Vagina (tissue), 2 donors: ENCODE measurements around the gene SLC2A1.

Experiments used
- CTCF ChIP-seq, 3 experiments: fragments of 450-650 bp in 2 of 3; fragments of 200-600 bp in 1 of 3; sonication (generic) in 1 of 3; IDR thresholded peaks; one replicate each; pipeline ENCODE4 v1.5.1; 2017 to 2019; ENCODE audit warnings: antibody characterized with exemption in 3 of 3, mild to moderate bottlenecking in 2 of 3, moderate library complexity in 2 of 3
- POLR2A ChIP-seq, 2 donors: fragments of 450-650 bp; IDR thresholded peaks; one replicate each; pipeline ENCODE4 v1.6.1; 2017; ENCODE audit warnings: antibody characterized with exemption in 2 of 2, mild to moderate bottlenecking in 2 of 2, moderate library complexity in 2 of 2
- POLR2AphosphoS5 ChIP-seq, 2 donors: sonication (generic); formaldehyde crosslinking; IDR thresholded peaks; one replicate each; pipeline ENCODE4 v1.9.0; 2017; ENCODE audit warnings: antibody characterized with exemption in 2 of 2, mild to moderate bottlenecking in 2 of 2, low read depth in 1 of 2; ENCODE audit not compliant: insufficient read depth in 1 of 2

GRCh38 chr1:42978317-42979035 is 19.8 kb upstream of the SLC2A1 start:
- no peak for TF ChIP-seq POLR2A (IDR thresholded peaks at IDR 0.05)
- no peak for TF ChIP-seq CTCF (IDR thresholded peaks at IDR 0.05)
- TF ChIP-seq POLR2AphosphoS5 (IDR thresholded peaks at IDR 0.05; ENCODE audit: insufficient read depth in 1 of 2, low read depth in 1 of 2) = no peak
